ENCODE data around the gene EIF4G3.
"Not testable (repeated sequence)": the region's sequence is repeated elsewhere in the genome, so short reads cannot be mapped to it uniquely, and the experiment has no call there.

The EIF4G3 gene

GRCh38 chr1:21099034-21099868 lies 77.4 kb downstream of the EIF4G3 start:
- no peak for DNase-seq

GRCh38 chr1:21098186-21098915 lies 78.3 kb downstream of the EIF4G3 start:
- no peak for DNase-seq

GRCh38 chr1:21097729-21098128 lies 79.0 kb downstream of the EIF4G3 start:
- no peak for DNase-seq

- DNase-seq, result no peak
These were observed 80.7 kb downstream of the EIF4G3 start for GRCh38 chr1:21095976-21096375.

GRCh38 chr1:21094282-21094681 lies 82.4 kb downstream of the EIF4G3 start:
- DNase-seq, result not testable (repeated sequence)

GRCh38 chr1:21093271-21093958 lies 83.3 kb downstream of the EIF4G3 start:
- DNase-seq, result not testable (repeated sequence)

GRCh38 chr1:21092545-21092944 lies 84.2 kb downstream of the EIF4G3 start:
- DNase-seq, result not testable (repeated sequence)

- not testable (repeated sequence) for DNase-seq
These were observed 85.5 kb downstream of the EIF4G3 start for GRCh38 chr1:21091053-21091690.

GRCh38 chr1:21090463-21090862 lies 86.2 kb downstream of the EIF4G3 start:
- DNase-seq, result no peak

GRCh38 chr1:21089731-21090130 lies 87.0 kb downstream of the EIF4G3 start:
- no peak for DNase-seq

GRCh38 chr1:21089299-21089698 lies 87.4 kb downstream of the EIF4G3 start:
- DNase-seq, result no peak

- DNase-seq, result no peak
These were observed 92.4 kb downstream of the EIF4G3 start for GRCh38 chr1:21084111-21084810.

GRCh38 chr1:21082073-21082472 lies 94.6 kb downstream of the EIF4G3 start:
- no peak for DNase-seq

- no peak for DNase-seq
These were observed 99.6 kb downstream of the EIF4G3 start for GRCh38 chr1:21077085-21077484.

GRCh38 chr1:21072721-21073120 lies 104.0 kb downstream of the EIF4G3 start:
- no peak for DNase-seq

- DNase-seq, result no peak
These were observed 107.1 kb downstream of the EIF4G3 start for GRCh38 chr1:21069549-21069948.

GRCh38 chr1:21068937-21069336 lies 107.8 kb downstream of the EIF4G3 start:
- no peak for DNase-seq

- DNase-seq, result no peak
These were observed 109.0 kb downstream of the EIF4G3 start for GRCh38 chr1:21067551-21068227.

GRCh38 chr1:21066356-21067012 lies 110.2 kb downstream of the EIF4G3 start:
- no peak for DNase-seq

GRCh38 chr1:21065851-21066250 lies 110.8 kb downstream of the EIF4G3 start:
- DNase-seq, result no peak

GRCh38 chr1:21064057-21064456 lies 112.6 kb downstream of the EIF4G3 start:
- DNase-seq, result no peak

Data from NCI-H2029 treated with DMSO at 0.1 percent for 48 hours (cell line).